ENCODE measurements around the gene OPRL1. TPM values are rescaled to one million over a fixed set of nuclear protein-coding genes. Genes with fewer than 3 reads are reported as not detected.

OPRL1 gene
- total and polyA plus RNA-seq, 2 of the 8 experiments (the other 6 are each of a cell fraction or from before 2014, with no cell fraction given): 0.63 to 0.98 TPM

DNA sequence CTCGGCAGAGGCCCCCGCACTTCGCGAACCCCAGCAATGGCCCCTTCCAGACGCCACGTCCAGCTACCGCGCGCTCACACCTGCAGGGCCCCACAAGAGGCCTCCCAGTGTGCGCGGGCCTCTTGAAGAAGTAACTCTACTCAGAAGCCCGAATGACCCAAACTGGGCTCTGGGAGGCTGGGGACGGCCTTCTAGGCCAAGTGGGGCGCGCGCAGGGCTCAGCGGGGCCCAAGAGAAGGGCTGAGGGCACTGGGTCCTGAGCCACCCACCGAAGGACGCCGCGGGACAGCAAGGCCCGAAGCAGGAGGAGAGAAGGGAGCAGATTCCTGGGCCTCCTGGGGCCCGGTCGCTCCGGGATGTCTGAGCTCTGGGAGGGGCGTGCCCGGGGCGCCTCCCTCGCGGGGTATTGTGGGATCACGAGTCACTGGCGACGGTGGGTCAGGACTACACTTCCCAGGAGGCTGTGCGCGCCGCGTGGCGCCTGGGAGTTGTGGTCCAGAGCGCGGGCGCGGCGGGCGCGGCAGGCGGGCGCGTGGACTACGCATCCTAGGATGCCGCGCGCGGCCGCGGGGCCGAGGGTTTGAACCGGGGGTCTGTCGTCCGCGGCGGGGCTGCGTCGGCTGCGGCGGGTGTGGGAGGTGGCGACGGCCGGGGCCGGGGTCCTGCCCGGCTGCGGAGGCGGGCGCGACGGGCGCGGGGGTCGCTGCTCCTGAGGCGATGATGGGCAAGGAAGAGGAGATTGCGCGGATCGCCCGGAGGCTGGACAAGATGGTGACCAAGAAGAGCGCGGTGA lies 17.1 kb upstream of the OPRL1 start, which contains the start of gene TCEA2 (continued):
- TF ChIP-seq RFX5 (IDR thresholded peaks at IDR 0.05; ENCODE audit: borderline replicate concordance, low read depth, low read length) (no peak), KDM1A (IDR thresholded peaks at IDR 0.05; ENCODE audit: borderline replicate concordance, low read length) (no peak), BACH1 (IDR thresholded peaks at IDR 0.05; ENCODE audit: low read length) (peak; percentile 44; the same call in 1 of the 2 replicates), RBBP5 (IDR thresholded peaks at IDR 0.05; ENCODE audit: borderline replicate concordance, low read depth, low read length) (no peak), RNF2 (IDR thresholded peaks at IDR 0.05; ENCODE audit: borderline replicate concordance, low read depth, low read length, missing control alignments, poor library complexity, severe bottlenecking) (no peak), CREB1 (IDR thresholded peaks at IDR 0.05) (peak; percentile 74), SIN3A (conservative IDR thresholded peaks at IDR 0.05 in 1 of 2, IDR thresholded peaks at IDR 0.05 in 1 of 2; ENCODE audit: low read depth in 1 of 2, low read length in 2 of 2) (peak; percentile 30 to 87; a peak in 2 of 4 replicates), EP300 (IDR thresholded peaks at IDR 0.05; ENCODE audit: borderline replicate concordance in 1 of 2, low read depth in 2 of 2, low read length in 2 of 2) (no peak), BRCA1 (IDR thresholded peaks at IDR 0.05; ENCODE audit: low read depth, low read length) (no peak), EZH2 (IDR thresholded peaks at IDR 0.05; ENCODE audit: low read depth, low read length, severe bottlenecking) (no peak), ZNF274 (IDR thresholded peaks at IDR 0.05; ENCODE audit: borderline replicate concordance, extremely low read depth, low read length) (no peak)
- TF ChIP-seq, protein P1, sequence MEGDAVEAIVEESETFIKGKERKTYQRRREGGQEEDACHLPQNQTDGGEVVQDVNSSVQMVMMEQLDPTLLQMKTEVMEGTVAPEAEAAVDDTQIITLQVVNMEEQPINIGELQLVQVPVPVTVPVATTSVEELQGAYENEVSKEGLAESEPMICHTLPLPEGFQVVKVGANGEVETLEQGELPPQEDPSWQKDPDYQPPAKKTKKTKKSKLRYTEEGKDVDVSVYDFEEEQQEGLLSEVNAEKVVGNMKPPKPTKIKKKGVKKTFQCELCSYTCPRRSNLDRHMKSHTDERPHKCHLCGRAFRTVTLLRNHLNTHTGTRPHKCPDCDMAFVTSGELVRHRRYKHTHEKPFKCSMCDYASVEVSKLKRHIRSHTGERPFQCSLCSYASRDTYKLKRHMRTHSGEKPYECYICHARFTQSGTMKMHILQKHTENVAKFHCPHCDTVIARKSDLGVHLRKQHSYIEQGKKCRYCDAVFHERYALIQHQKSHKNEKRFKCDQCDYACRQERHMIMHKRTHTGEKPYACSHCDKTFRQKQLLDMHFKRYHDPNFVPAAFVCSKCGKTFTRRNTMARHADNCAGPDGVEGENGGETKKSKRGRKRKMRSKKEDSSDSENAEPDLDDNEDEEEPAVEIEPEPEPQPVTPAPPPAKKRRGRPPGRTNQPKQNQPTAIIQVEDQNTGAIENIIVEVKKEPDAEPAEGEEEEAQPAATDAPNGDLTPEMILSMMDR (IDR thresholded peaks at IDR 0.05; ENCODE audit: control extremely low read depth in 1 of 3, insufficient read depth in 1 of 3, low read depth in 1 of 3, low read length in 3 of 3): 0 out of 4 replicates have a peak, but pooled peaks of 1 of the 3 experiments have one; percentile 3
